ENCODE results near the gene AVP.
"Not testable (repeated sequence)": the region's sequence is repeated elsewhere in the genome, so short reads cannot be mapped to it uniquely, and the experiment has no call there.

Gene AVP

DNA sequence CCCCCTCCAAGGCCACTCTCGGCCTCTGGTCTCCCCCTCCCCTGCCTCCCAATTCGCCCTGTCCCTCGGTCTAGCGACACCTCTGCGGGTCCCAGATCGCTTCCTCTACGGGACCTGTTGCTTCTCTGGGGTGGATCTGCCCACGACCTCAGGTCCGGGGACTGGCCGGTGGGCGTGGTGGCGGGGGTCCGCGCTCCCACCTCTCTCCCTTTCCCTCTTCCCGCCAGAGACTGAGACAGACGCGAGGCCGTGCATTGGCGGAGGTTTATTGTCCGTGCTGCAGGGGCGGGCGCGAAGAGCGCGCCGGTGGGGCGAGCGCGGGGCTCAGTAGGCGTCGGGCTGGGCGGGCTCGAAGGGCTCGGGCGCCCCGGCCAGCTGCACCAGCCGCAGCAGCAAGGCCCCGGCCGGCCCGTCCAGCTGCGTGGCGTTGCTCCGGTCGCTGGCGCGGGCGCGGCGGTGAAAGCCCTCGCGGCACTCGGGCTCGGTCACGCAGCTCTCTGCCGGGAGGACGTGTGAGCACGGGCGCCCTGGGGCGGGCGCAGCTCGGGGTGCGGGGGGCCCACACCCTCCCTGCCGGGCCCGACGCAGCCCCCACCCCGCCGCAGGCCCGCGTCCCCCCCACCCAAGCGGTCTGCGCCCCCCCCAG, 2.1 kb downstream of the AVP start:
- no peak overlapping the region for H3K4me3 ChIP-seq (ENCODE audit: low read depth, low read length)
- TF ChIP-seq, protein P1, sequence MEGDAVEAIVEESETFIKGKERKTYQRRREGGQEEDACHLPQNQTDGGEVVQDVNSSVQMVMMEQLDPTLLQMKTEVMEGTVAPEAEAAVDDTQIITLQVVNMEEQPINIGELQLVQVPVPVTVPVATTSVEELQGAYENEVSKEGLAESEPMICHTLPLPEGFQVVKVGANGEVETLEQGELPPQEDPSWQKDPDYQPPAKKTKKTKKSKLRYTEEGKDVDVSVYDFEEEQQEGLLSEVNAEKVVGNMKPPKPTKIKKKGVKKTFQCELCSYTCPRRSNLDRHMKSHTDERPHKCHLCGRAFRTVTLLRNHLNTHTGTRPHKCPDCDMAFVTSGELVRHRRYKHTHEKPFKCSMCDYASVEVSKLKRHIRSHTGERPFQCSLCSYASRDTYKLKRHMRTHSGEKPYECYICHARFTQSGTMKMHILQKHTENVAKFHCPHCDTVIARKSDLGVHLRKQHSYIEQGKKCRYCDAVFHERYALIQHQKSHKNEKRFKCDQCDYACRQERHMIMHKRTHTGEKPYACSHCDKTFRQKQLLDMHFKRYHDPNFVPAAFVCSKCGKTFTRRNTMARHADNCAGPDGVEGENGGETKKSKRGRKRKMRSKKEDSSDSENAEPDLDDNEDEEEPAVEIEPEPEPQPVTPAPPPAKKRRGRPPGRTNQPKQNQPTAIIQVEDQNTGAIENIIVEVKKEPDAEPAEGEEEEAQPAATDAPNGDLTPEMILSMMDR (IDR thresholded peaks at IDR 0.05; ENCODE audit: borderline replicate concordance, insufficient read depth, low read depth, low read length): no peak

DNA sequence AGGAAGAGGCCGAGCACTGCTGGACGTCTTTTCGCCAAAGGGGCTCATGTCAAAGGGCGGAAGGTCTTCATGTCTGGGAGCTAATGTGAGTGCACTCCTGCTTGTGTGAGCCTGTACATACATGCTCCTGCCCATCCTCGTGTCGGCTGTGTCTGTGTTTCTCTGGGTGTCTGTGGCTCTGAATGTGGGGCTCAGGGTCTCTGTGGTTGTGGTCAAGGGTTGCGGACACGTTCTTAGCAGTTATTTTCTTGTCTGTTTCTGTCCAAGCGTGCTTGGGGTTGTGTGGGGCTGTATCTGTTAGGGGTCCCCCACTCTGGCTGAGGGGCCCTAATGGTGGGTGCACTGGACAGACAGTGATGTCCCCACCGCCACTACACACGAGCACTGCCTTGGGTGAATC, 2.9 kb downstream of the AVP start:
- no peak overlapping the region for H3K4me3 ChIP-seq (ENCODE audit: low read depth, low read length)
- TF ChIP-seq, protein P1 (IDR thresholded peaks at IDR 0.05; ENCODE audit: borderline replicate concordance, insufficient read depth, low read depth, low read length): no peak

DNA sequence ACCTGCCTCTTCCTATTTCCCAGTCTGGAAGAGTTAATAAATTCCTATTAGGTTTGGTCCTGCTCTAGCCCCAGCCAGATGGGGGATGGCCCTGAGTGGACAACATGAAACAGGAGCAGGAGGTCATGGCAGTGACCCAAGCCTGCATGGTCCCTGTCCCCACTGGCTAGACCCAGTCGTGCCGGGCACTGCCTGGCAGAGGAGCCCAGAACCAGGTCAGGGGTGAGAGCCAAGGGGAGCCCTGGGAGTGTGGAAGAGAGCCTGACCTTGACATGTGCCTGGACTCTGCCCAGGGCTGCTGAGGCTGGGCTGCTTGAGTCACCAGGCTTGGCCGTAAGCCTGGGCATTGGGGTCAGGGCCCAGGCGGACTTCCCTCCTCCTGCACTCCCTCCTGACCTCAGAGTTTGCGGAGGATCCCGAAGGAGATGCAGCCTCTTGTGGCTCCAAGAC, 3.6 kb downstream of the AVP start:
- TF ChIP-seq, protein P1 (IDR thresholded peaks at IDR 0.05; ENCODE audit: borderline replicate concordance, insufficient read depth, low read depth, low read length): no peak
- H3K4me3 ChIP-seq (ENCODE audit: low read depth, low read length): no peak overlapping the region

DNA sequence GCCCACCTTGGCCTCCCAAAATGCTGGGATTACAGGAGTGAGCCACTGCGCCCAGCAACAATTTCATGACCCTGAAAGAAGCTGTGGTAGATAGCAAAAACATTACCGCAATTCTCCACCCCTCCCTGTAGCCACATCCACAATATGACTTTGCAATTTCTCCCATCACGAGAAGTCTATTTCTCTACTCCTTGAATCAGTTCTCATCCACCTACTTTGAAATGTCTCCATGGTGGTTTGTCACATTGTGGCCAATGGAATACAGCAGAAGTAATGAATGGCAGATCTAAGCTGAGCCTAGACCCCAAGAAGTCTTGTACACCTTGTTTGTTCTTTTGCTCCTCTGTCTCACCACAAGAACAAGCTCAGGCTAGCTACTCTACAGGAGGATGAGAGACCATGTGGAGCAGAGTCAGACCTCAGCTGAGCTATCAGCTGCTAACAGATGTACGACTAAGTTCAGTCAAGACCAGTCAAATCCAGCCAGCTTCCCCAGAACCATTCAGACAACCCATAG, 6.8 kb downstream of the AVP start:
- TF ChIP-seq, protein P1 (IDR thresholded peaks at IDR 0.05; ENCODE audit: borderline replicate concordance, insufficient read depth, low read depth, low read length): no peak
- no peak overlapping the region for H3K4me3 ChIP-seq (ENCODE audit: low read depth, low read length)

DNA sequence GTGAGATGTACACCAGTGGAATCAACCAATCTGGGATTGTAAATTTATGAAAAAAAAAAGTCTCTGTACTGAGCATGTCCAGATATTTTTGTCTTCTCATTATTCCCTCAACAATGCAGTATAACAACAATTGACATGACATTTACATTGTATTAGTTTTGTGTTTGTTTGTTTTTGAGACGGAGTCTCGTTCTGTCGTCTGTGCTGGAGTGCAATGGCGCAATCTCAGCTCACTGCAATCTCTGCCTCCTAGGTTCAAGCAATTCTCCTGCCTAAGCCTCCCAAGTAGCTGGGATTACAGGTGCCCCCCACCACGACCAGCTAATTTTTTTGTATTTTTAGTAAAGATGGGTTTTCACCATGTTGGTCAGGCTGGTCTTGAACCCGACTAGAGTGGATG, 9.2 kb downstream of the AVP start:
- not testable (repeated sequence) for H3K4me3 ChIP-seq (ENCODE audit: low read depth, low read length)

DNA sequence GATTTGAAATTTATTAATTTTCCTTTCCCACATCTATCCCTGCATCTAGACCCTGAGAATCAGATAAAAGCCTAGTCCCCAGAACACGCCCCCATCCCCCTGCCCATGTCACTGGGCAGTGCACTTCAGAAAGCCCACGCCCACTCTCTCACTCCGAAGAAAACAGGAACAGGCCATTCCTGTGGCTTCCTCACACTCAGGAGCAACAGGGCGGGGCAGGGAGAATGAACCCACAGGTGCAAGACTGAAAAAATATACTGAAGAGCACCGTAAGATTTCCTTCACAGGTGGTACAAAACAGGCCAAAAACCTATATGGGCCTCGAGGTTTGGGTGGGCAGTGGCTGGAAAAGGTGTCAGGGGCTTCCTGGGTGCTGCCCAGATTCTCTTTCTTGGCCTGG, 9.7 kb downstream of the AVP start:
- H3K4me3 ChIP-seq (ENCODE audit: low read depth, low read length): no peak overlapping the region
- TF ChIP-seq, protein P1 (IDR thresholded peaks at IDR 0.05; ENCODE audit: borderline replicate concordance, insufficient read depth, low read depth, low read length): no peak

DNA sequence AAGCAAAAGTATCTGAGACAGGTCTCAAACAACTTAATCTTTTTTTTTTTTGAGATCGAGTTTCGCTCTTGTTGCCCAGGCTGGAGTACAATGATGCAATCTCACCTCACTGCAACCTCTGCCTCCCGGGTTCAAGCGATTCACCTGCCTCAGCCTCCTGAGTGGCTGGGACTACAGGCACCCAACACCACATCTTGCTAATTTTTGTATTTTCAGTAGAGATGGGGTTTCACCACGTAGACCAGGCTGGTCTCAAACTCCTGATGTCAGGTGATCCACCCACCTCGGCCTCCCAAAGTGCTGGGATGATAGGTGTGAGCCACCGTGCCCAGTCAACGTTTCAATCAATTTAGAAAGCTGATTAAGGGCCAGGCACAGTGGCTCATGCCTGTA, 11.3 kb downstream of the AVP start:
- not testable (repeated sequence) for H3K4me3 ChIP-seq (ENCODE audit: low read depth, low read length)

DNA sequence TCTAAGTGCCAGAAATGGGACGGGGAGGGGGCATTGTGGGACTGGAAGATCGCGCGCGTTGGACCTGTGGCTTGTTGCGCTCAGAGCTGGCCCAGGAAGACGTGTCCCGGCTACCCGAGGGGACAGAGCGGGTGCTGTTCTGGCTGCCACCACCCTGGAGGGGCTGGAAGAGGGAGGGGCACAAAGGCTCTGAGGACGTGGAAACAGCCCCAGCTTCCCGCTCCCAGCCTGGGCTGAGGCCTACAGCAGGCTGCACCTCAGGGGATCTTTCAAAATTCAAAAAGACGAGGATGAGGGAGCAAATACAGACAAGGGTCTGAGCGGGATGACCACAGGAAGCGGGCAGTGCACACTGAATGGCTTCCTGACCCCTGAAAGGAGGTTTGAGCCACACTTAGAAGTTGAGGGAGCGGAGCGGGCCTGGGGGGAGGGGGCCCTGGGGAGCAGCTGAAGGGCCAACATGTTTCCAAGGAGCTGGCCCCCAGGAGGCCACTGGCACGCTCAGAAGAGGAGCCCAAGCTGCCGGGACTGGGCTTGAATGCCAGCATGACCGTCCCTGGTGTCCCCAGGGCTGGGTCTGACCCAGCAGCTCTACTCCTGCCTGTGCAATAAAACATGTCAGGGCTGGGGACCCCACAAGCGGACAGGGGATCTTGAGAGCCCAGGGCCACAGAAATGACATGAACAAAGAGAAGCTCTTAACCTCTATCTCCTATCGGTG, 11.8 kb downstream of the AVP start:
- no peak overlapping the region for H3K4me3 ChIP-seq (ENCODE audit: low read depth, low read length)
- TF ChIP-seq, protein P1 (IDR thresholded peaks at IDR 0.05; ENCODE audit: borderline replicate concordance, insufficient read depth, low read depth, low read length): no peak

Measured in GM12875 (cell line).